K562 (cell line): ENCODE results near the gene SLC36A1. TPM values are rescaled to one million over a fixed set of nuclear protein-coding genes. Genes with fewer than 3 reads are reported as not detected.

ENCODE experiments used
- DMBX1 ChIP-seq: fragments of 250-450 bp; sonication (Bioruptor Pico); IDR thresholded peaks from 2 replicates; pipeline ENCODE4 v1.8.0; 2022; ENCODE audit warnings: inconsistent platforms, mild to moderate bottlenecking, moderate library complexity, borderline replicate concordance
- FUS ChIP-seq: fragments of 200-400 bp; formaldehyde crosslinking; optimal IDR thresholded peaks from 2 replicates; pipeline ENCODE3; 2017; ENCODE audit warnings: low read depth, low read length
- HMG20B ChIP-seq: fragments of 250-450 bp; sonication (Bioruptor Pico); IDR thresholded peaks from 2 replicates; pipeline ENCODE4 v1.5.0; 2021; ENCODE audit warnings: mild to moderate bottlenecking
- MAFG ChIP-seq: fragments of 450-650 bp; conservative IDR thresholded peaks from 2 replicates; pipeline ENCODE4 v1.6.1; 2016; ENCODE audit warnings: missing genetic modification characterization, missing compliant biosample characterization
- MXI1 ChIP-seq: IDR thresholded peaks from 2 replicates; pipeline ENCODE4 v1.6.1; 2011; ENCODE audit warnings: low read depth, mild to moderate bottlenecking, improper control_type of control experiment, low read length
- SRSF3 ChIP-seq: fragments of 200-400 bp; formaldehyde crosslinking; IDR thresholded peaks from 2 replicates; pipeline ENCODE4 v1.6.1; 2016; ENCODE audit warnings: mild to moderate bottlenecking, low read length, moderate library complexity; ENCODE audit not compliant: insufficient read depth
- TRIM28 ChIP-seq: fragments of 450-650 bp; IDR thresholded peaks from 2 replicates; pipeline ENCODE4 v1.6.1; 2017
- ZBTB1 ChIP-seq: sonication (generic); formaldehyde crosslinking; IDR thresholded peaks from 2 replicates; pipeline ENCODE4 v1.8.1; 2023; ENCODE audit warnings: missing genetic modification reagents, low read depth, mild to moderate bottlenecking, borderline replicate concordance
- ZEB2 ChIP-seq: fragments of 450-650 bp; IDR thresholded peaks from 2 replicates; pipeline ENCODE4 v1.6.1; 2016
- ZNF121 ChIP-seq: sonication (generic); formaldehyde crosslinking; conservative IDR thresholded peaks from 2 replicates; pipeline ENCODE4 v1.8.0; 2022; ENCODE audit warnings: missing genetic modification reagents
- ZNF175 ChIP-seq: fragments of 200-800 bp; sonication (Bioruptor generic); IDR thresholded peaks from 2 replicates; pipeline ENCODE4 v1.6.1; 2016; ENCODE audit warnings: low read depth, mild to moderate bottlenecking, missing genetic modification characterization, missing compliant biosample characterization
- ZNF764 ChIP-seq: fragments of 250-450 bp; sonication (Bioruptor Pico); IDR thresholded peaks from 2 replicates; pipeline ENCODE4 v1.4.0; 2020; ENCODE audit warnings: low read depth, mild to moderate bottlenecking, moderate library complexity
- polyA plus RNA-seq, 8 experiments: library from polyadenylated mRNA; depleted of rRNA in 4 of 8; stranded (reverse) in 5 of 8; unstranded in 3 of 8; fragments of >200 nt; fragmentation: Nextera tagmentation in 2 of 8; fragmentation: Illumina TruSeq in 1 of 8; extraction: Ambion mirVana in 2 of 8; extraction: Trizol in 1 of 8; gene quantifications; 2 replicates each; pipeline versions ENCODE4 v1.2.1 to v1.2.3, GENCODE V29; 2011 to 2014; ENCODE audit warnings: inconsistent platforms in 1 of 8, missing spikeins in 1 of 8
- total RNA-seq, 7 experiments: library from RNA; depleted of rRNA in 6 of 7; stranded (reverse); fragments of >200 nt in 6 of 7; fragmentation: Illumina TruSeq in 2 of 7; extraction: Trizol in 2 of 7; gene quantifications; 2 replicates each; pipeline versions ENCODE4 v1.2.1 to v1.2.3, GENCODE V29; 2011 to 2021; ENCODE audit warnings: low replicate concordance in 1 of 7
- TF ChIP-seq, protein P1 (sequence below): fragments of 250-450 bp; sonication (Bioruptor Pico); IDR thresholded peaks from 2 replicates; pipeline ENCODE4 v1.5.0; 2021
- TF ChIP-seq, protein P2 (sequence below): fragments of 450-650 bp; IDR thresholded peaks from 2 replicates; pipeline ENCODE4 v1.6.1; 2016; ENCODE audit warnings: mild to moderate bottlenecking
- TF ChIP-seq, protein P3 (sequence below): sonication (generic); formaldehyde crosslinking; IDR thresholded peaks from 2 replicates; pipeline ENCODE4 v1.8.0; 2022; ENCODE audit warnings: mild to moderate bottlenecking, missing genetic modification reagents

Gene SLC36A1
- total and polyA plus RNA-seq, 9 of the 15 experiments (the other 6 are each of a cell fraction or from before 2014, with no cell fraction given): 1.6 to 8.4 (median 4.6) TPM

DNA sequence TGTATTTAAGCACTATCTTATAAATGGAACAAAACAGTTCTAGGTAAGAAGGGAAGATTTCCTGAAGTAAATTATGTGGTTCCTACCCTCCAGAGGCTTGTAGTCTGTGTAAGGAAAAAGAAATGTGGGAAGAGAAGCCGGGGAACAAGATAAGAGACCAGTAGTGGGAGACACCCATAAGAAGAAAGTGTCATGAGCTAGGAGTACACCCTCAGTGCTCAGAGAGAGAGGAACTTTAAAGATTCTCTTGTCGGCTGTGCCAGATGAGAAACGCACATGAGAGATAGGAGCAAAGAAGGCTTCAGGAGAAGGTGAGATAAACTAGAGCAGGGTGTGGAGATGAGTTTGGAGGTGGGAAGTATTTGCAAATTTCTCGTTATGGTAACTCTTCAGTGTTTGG lies 18.1 kb downstream of the SLC36A1 start (continued):
- TF ChIP-seq, protein P1, sequence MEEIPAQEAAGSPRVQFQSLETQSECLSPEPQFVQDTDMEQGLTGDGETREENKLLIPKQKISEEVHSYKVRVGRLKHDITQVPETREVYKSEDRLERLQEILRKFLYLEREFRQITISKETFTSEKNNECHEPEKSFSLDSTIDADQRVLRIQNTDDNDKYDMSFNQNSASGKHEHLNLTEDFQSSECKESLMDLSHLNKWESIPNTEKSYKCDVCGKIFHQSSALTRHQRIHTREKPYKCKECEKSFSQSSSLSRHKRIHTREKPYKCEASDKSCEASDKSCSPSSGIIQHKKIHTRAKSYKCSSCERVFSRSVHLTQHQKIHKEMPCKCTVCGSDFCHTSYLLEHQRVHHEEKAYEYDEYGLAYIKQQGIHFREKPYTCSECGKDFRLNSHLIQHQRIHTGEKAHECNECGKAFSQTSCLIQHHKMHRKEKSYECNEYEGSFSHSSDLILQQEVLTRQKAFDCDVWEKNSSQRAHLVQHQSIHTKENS (CRISPR knock-in tag): no peak
- TF ChIP-seq, protein P2, sequence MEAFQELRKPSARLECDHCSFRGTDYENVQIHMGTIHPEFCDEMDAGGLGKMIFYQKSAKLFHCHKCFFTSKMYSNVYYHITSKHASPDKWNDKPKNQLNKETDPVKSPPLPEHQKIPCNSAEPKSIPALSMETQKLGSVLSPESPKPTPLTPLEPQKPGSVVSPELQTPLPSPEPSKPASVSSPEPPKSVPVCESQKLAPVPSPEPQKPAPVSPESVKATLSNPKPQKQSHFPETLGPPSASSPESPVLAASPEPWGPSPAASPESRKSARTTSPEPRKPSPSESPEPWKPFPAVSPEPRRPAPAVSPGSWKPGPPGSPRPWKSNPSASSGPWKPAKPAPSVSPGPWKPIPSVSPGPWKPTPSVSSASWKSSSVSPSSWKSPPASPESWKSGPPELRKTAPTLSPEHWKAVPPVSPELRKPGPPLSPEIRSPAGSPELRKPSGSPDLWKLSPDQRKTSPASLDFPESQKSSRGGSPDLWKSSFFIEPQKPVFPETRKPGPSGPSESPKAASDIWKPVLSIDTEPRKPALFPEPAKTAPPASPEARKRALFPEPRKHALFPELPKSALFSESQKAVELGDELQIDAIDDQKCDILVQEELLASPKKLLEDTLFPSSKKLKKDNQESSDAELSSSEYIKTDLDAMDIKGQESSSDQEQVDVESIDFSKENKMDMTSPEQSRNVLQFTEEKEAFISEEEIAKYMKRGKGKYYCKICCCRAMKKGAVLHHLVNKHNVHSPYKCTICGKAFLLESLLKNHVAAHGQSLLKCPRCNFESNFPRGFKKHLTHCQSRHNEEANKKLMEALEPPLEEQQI: peak; percentile 56; the same call in 1 of the 2 replicates
- TF ChIP-seq TRIM28 (peak; percentile 93), MAFG (tag) (no peak), ZBTB1 (CRISPR knock-in tag) (no peak), SRSF3 (no peak), ZEB2 (peak; percentile 52; the same call in 1 of the 2 replicates), ZNF764 (CRISPR knock-in tag) (no peak), MXI1 (no peak), FUS (no peak), HMG20B (no peak), DMBX1 (CRISPR knock-in tag) (peak; percentile 55; the same call in 1 of the 2 replicates), ZNF121 (CRISPR knock-in tag) (no peak), ZNF175 (CRISPR knock-in tag) (no peak)
- TF ChIP-seq, protein P3, sequence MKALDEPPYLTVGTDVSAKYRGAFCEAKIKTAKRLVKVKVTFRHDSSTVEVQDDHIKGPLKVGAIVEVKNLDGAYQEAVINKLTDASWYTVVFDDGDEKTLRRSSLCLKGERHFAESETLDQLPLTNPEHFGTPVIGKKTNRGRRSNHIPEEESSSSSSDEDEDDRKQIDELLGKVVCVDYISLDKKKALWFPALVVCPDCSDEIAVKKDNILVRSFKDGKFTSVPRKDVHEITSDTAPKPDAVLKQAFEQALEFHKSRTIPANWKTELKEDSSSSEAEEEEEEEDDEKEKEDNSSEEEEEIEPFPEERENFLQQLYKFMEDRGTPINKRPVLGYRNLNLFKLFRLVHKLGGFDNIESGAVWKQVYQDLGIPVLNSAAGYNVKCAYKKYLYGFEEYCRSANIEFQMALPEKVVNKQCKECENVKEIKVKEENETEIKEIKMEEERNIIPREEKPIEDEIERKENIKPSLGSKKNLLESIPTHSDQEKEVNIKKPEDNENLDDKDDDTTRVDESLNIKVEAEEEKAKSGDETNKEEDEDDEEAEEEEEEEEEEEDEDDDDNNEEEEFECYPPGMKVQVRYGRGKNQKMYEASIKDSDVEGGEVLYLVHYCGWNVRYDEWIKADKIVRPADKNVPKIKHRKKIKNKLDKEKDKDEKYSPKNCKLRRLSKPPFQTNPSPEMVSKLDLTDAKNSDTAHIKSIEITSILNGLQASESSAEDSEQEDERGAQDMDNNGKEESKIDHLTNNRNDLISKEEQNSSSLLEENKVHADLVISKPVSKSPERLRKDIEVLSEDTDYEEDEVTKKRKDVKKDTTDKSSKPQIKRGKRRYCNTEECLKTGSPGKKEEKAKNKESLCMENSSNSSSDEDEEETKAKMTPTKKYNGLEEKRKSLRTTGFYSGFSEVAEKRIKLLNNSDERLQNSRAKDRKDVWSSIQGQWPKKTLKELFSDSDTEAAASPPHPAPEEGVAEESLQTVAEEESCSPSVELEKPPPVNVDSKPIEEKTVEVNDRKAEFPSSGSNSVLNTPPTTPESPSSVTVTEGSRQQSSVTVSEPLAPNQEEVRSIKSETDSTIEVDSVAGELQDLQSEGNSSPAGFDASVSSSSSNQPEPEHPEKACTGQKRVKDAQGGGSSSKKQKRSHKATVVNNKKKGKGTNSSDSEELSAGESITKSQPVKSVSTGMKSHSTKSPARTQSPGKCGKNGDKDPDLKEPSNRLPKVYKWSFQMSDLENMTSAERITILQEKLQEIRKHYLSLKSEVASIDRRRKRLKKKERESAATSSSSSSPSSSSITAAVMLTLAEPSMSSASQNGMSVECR (CRISPR knock-in tag): no peak
